OCI-LY7 (cell line): ENCODE data around the gene CAT.

Source experiments
- CTCF ChIP-seq: fragments of 200-600 bp; sonication (generic); conservative IDR thresholded peaks from 2 replicates; pipeline ENCODE4 v1.5.1; 2014; ENCODE audit warnings: mild to moderate bottlenecking, antibody characterized with exemption, low read length, moderate library complexity, mixed read lengths
- EZH2phosphoT487 ChIP-seq: fragments of 200-600 bp; sonication (generic); IDR thresholded peaks from 2 replicates; pipeline ENCODE4 v1.6.1; 2018; ENCODE audit warnings: low read depth, borderline replicate concordance, mild to moderate bottlenecking, mixed run types, antibody characterized with exemption, low read length, moderate library complexity, mixed read lengths

GRCh38 chr11:34426766-34427185 lies 12.0 kb upstream of the CAT start:
- no peak for TF ChIP-seq CTCF
- TF ChIP-seq EZH2phosphoT487, result no peak
